Measurements from ENCODE around the gene ENO4.
A peak's percentile ranks its signal among the peaks of the same experiment; 100 is the strongest.

The ENO4 gene

GRCh38 chr10:116870949-116871348 is 21.6 kb downstream of the ENO4 start:
- no peak for DNase-seq (ENCODE audit: low read depth)

- no peak for DNase-seq (ENCODE audit: low read depth)
Measured at GRCh38 chr10:116873134-116873533, 23.8 kb downstream of the ENO4 start.

- DNase-seq (ENCODE audit: low read depth), result no peak
Measured at GRCh38 chr10:116875897-116876296, 26.6 kb downstream of the ENO4 start.

GRCh38 chr10:116877391-116877790 is 28.1 kb downstream of the ENO4 start:
- no peak for DNase-seq (ENCODE audit: low read depth)

GRCh38 chr10:116878123-116878522 is 28.8 kb downstream of the ENO4 start:
- DNase-seq (ENCODE audit: low read depth), result no peak

GRCh38 chr10:116879817-116880216 is 30.5 kb downstream of the ENO4 start:
- DNase-seq (ENCODE audit: low read depth), result no peak

- DNase-seq (ENCODE audit: low read depth), result no peak
Measured at GRCh38 chr10:116880716-116881482, 31.6 kb downstream of the ENO4 start.

GRCh38 chr10:116882639-116883038 is 33.3 kb downstream of the ENO4 start:
- no peak for DNase-seq (ENCODE audit: low read depth)

GRCh38 chr10:116886772-116887171 is 37.5 kb downstream of the ENO4 start:
- no peak for DNase-seq (ENCODE audit: low read depth)

GRCh38 chr10:116888380-116889055 is 39.2 kb downstream of the ENO4 start:
- DNase-seq (ENCODE audit: low read depth), result peak; percentile 91

- DNase-seq (ENCODE audit: low read depth), result no peak
Measured at GRCh38 chr10:116889066-116889465, 39.8 kb downstream of the ENO4 start.

- peak; percentile 92 for DNase-seq (ENCODE audit: low read depth)
Measured at GRCh38 chr10:116891208-116891607, 41.9 kb downstream of the ENO4 start.

GRCh38 chr10:116892907-116893685 is 43.8 kb downstream of the ENO4 start:
- DNase-seq (ENCODE audit: low read depth), result peak; percentile 34

- DNase-seq (ENCODE audit: low read depth), result no peak
Measured at GRCh38 chr10:116893686-116894037, 44.4 kb downstream of the ENO4 start.

- DNase-seq (ENCODE audit: low read depth), result no peak
Measured at GRCh38 chr10:116899626-116900025, 50.3 kb downstream of the ENO4 start.

GRCh38 chr10:116905845-116906210 is 56.5 kb downstream of the ENO4 start:
- no peak for DNase-seq (ENCODE audit: low read depth)

- DNase-seq (ENCODE audit: low read depth), result no peak
Measured at GRCh38 chr10:116907245-116907987, 58.1 kb downstream of the ENO4 start.

GRCh38 chr10:116909307-116909706 is 60.0 kb downstream of the ENO4 start:
- DNase-seq (ENCODE audit: low read depth), result no peak

- DNase-seq (ENCODE audit: low read depth), result no peak
Measured at GRCh38 chr10:116910910-116911309, 61.6 kb downstream of the ENO4 start.

GRCh38 chr10:116912162-116912561 is 62.9 kb downstream of the ENO4 start:
- no peak for DNase-seq (ENCODE audit: low read depth)

- no peak for DNase-seq (ENCODE audit: low read depth)
Measured at GRCh38 chr10:116913695-116914094, 64.4 kb downstream of the ENO4 start.

GRCh38 chr10:116915340-116915739 is 66.0 kb downstream of the ENO4 start:
- DNase-seq (ENCODE audit: low read depth), result no peak

Data from iris pigment epithelial cell (primary cell).